Activated CD4-positive, alpha-beta memory T cell treated with anti-CD3 and anti-CD28 coated beads, Interleukin-2, amount 10 ng/mL, durations not matched to agents 7 days and 5 days (primary cell): ENCODE results near the gene ERC1. TPM values are rescaled to one million over a fixed set of nuclear protein-coding genes. Genes with fewer than 3 reads are reported as not detected.

Experiments used
- CTCF ChIA-PET: fragments of 350-600 bp; sonication (Branson Sonifier 250); formaldehyde crosslinking; loops from one replicate; lab custom pipeline; 2021; ENCODE audit warnings: antibody characterized with exemption, inconsistent platforms; lab: Charles Lee
- POLR2A ChIA-PET: fragments of 350-600 bp; sonication (Branson Sonifier 250); formaldehyde crosslinking; loops from one replicate; lab custom pipeline; 2021; ENCODE audit warnings: antibody characterized with exemption; lab: Charles Lee
- DNase-seq: peaks from one replicate; pipeline ENCODE4 v3.0.0-alpha.2; 2020
- H3K27ac Mint-ChIP-seq: one replicate; pipeline ENCODE4 v1.8.0; 2021; ENCODE audit warnings: mild to moderate bottlenecking, mixed read lengths
- H3K27me3 Mint-ChIP-seq: one replicate; pipeline ENCODE4 v1.8.0; 2021; ENCODE audit warnings: mixed read lengths
- H3K36me3 Mint-ChIP-seq: one replicate; pipeline ENCODE4 v1.8.0; 2021; ENCODE audit warnings: low read depth, mixed read lengths
- H3K4me1 Mint-ChIP-seq: one replicate; pipeline ENCODE4 v1.8.0; 2021; ENCODE audit warnings: mixed read lengths
- H3K4me3 Mint-ChIP-seq: one replicate; pipeline ENCODE4 v1.8.0; 2021; ENCODE audit warnings: mild to moderate bottlenecking, mixed read lengths
- H3K9me3 Mint-ChIP-seq: one replicate; pipeline ENCODE4 v1.8.0; 2021; ENCODE audit warnings: mixed read lengths
- total RNA-seq, 2 experiments: library from RNA; stranded (reverse); gene quantifications; one replicate each; pipeline ENCODE4 v1.2.3, GENCODE V29; 2021

Gene ERC1
- total RNA-seq, 2 experiments from 2014 or later, result 33.5 to 37.9 TPM

DNA sequence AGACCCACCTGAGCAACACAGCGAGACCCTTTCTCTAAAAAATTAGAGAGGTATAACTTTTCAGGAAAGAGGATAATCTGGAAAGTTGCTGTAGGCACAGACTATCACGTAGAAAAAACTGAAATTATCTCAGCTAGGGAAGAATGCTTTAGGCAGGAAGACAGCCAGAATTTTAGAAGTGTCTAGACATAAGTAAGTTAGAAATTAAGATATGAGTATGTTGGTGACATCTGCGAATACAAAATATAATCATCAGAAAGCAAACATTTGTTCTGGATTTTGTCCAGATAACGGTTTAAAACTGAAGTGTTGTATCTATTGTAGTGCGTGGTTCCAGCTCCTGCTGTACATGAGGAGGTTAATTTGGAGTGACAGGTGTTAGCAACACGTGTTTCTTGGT is 480.2 kb downstream of the ERC1 start:
- CTCF ChIA-PET, result interaction anchor here (1.1 to 1.3 kb wide), 2 partner anchors 112 to 353 kb away, joined by 3 to 9 read pairs; no protein-coding TSS in a partner anchor
- H3K4me1 Mint-ChIP-seq, result peaks cover 8% of the 10 kb centered on the region
- no peaks in the 10 kb centered on the region for H3K27me3 Mint-ChIP-seq
- POLR2A ChIA-PET, result no interaction called here
- no peak overlapping the region for H3K4me3 Mint-ChIP-seq
- no peaks in the 10 kb centered on the region for H3K36me3 Mint-ChIP-seq
- H3K9me3 Mint-ChIP-seq, result no peaks in the 10 kb centered on the region
- no peak overlapping the region for H3K27ac Mint-ChIP-seq
- no peak for DNase-seq

DNA sequence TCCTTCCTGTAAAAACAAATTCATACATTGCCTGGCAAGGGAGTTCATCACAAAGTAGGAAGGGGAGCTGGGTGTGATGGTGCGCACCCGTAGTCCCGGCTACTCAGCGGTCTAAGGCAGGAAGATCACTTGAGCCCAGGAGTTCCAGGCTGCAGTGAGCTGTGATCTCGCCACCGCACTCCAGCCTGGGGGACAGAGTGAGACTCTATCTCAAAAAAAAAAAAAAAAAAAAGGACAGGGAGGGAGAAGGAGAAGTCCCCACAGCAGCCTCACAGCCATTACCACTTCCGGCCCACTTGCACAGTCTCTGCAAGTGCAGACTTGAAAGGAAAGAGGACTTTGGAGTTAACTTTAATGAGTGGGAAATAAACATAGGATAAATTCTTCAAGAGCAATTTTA is 482.4 kb downstream of the ERC1 start:
- Mint-ChIP-seq H3K4me3 (peak overlapping the region; percentile 45), H3K9me3 (no peaks in the 10 kb centered on the region), H3K27ac (no peak overlapping the region), H3K27me3 (no peaks in the 10 kb centered on the region), H3K4me1 (peaks cover 8% of the 10 kb centered on the region), H3K36me3 (no peaks in the 10 kb centered on the region)
- CTCF ChIA-PET, result no interaction called here
- peak; percentile 60 for DNase-seq
- POLR2A ChIA-PET, result interaction anchor here (1.3 kb wide), 2 partner anchors 119 to 483 kb away, joined by 3 to 4 read pairs; partner anchors contain the start of gene ERC1

DNA sequence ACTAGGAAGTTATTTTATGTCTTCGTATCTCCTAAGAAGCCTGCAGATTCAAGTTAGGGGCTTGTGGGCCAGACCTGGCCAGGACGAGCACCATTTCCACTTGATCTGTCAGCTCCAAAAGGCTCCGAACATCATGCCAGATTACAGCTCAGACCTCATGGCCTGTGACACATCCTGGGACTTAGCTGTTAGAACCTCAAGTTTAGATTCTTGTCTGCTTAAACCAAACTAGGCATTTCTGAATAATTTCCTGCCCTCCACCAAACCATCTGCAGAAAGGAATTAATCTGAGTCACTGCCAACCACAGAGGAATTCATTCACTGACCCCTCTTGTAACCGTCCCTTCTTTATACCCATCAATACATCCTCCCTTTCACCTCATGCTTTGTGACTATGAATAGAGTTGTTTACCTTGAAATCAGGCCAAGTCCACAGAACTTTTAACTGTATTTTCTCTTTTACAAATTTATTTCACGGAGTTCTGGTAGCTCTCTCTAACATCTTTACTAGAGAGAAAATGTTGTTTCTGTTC is 483.1 kb downstream of the ERC1 start:
- DNase-seq, result peak; percentile 44
- H3K9me3 Mint-ChIP-seq, result no peaks in the 10 kb centered on the region
- no peaks in the 10 kb centered on the region for H3K36me3 Mint-ChIP-seq
- ChIA-PET CTCF (interaction anchor here (2.3 kb wide), 1 partner anchor 109 kb away, joined by 9 read pairs; no protein-coding TSS in a partner anchor), POLR2A (interaction anchor here (0.9 to 1.3 kb wide), 4 partner anchors 57 to 483 kb away, joined by 3 to 4 read pairs (median 4); partner anchors contain the start of gene ERC1)
- H3K4me3 Mint-ChIP-seq, result no peak overlapping the region
- no peaks in the 10 kb centered on the region for H3K27me3 Mint-ChIP-seq
- no peak overlapping the region for H3K27ac Mint-ChIP-seq
- peaks cover 8% of the 10 kb centered on the region for H3K4me1 Mint-ChIP-seq

DNA sequence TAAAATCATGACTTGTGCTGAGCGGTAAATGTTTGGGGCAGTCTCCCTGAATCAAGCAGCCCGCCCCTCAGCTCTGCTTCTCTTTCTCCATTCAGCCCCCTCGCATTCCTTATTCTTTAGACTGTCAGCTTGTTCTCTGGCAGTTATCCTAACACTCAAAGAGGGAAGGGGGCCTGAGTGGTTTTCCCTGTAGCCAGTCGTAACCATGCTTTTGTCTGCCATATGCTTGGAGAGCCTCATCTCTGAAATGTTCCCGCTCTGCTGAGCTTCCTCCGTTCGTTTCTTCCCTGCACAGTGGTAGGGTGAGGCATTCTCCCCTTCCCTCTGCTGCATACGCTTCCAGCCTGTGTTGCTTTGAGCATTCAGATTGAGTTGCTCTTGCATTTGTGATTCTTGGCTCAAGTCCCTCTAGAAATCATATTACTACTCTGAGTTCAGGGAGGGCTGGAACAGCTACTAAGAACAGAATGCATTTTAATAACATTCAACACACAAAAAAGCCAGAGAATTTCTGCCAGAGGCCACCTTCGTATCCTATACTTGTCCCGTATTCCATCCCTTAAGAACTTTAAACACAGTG is 483.6 kb downstream of the ERC1 start:
- Mint-ChIP-seq H3K27ac (no peak overlapping the region), H3K9me3 (no peaks in the 10 kb centered on the region), H3K36me3 (no peaks in the 10 kb centered on the region), H3K4me3 (no peak overlapping the region), H3K4me1 (peaks cover 8% of the 10 kb centered on the region), H3K27me3 (no peaks in the 10 kb centered on the region)
- CTCF ChIA-PET, result interaction anchor here (2.3 kb wide), 1 partner anchor 109 kb away, joined by 9 read pairs; no protein-coding TSS in a partner anchor
- POLR2A ChIA-PET, result interaction anchor here (0.9 to 1.3 kb wide), 4 partner anchors 57 to 484 kb away, joined by 3 to 4 read pairs (median 4); partner anchors contain the start of gene ERC1
- DNase-seq, result no peak

DNA sequence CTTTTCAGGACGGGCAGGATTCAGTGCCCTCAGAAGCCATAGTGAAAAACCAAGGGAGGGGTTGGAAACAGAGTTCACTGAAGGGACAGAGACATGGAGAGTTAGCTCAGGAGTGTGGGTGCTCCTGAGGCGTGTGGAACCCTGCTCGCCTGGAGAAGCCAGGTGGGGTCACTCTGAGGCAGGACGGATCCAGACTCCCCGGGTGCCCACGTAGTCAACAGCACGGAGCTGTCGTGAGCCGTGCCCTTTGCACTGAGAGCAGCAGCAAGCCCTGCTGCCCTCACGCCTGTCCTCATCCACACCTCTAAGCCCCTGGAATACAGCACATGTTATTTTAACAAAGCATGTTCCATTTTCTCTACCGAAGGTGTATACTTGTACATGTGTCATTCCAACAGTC is 488.6 kb downstream of the ERC1 start:
- ChIA-PET CTCF (no interaction called here), POLR2A (no interaction called here)
- H3K4me3 Mint-ChIP-seq, result no peak overlapping the region
- H3K9me3 Mint-ChIP-seq, result no peaks in the 10 kb centered on the region
- DNase-seq, result no peak
- no peak overlapping the region for H3K27ac Mint-ChIP-seq
- H3K27me3 Mint-ChIP-seq, result no peaks in the 10 kb centered on the region
- H3K4me1 Mint-ChIP-seq, result no peaks in the 10 kb centered on the region
- no peaks in the 10 kb centered on the region for H3K36me3 Mint-ChIP-seq

DNA sequence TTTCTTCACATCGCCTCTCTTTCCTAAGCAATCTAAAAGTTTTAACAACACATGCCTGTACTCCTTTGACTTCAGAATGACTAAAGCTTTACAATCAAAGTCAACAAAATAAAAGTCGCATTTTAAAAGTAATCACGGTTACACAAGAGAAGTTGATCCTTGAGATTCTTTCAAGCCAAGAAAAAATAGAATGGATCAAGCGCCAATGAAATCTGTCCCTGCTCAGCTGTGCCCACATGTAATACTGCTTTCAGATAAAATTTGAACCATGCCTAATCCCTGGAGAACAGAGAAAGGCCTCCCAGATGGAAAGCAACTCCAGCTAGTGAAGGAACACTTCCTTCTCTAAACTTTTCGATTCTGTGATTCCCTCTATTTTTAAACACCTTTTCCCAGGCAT is 490.3 kb downstream of the ERC1 start:
- Mint-ChIP-seq H3K4me1 (no peaks in the 10 kb centered on the region), H3K4me3 (no peak overlapping the region), H3K27ac (no peak overlapping the region), H3K27me3 (no peaks in the 10 kb centered on the region), H3K36me3 (no peaks in the 10 kb centered on the region), H3K9me3 (no peaks in the 10 kb centered on the region)
- DNase-seq, result no peak
- ChIA-PET CTCF (no interaction called here), POLR2A (no interaction called here)

DNA sequence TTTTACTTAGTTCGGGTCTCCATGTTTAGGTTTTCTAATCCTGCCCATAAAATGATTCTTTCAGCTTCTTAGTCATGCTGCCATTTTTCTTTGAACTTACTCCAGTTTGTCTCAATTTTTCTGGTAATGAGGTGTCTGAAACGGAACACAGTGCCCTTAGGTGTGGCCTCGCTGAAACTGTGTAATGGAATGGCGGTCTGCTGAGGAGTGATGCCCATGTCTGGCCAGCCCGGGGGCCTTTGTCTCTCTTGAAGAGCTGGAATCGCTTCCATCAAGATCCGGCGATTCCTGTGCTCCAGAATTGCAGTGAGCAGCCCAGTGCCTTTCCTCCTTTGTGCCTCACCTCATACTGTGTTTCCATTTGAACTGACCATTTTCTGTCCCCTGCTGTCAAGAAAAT is 490.9 kb downstream of the ERC1 start:
- Mint-ChIP-seq H3K27ac (no peak overlapping the region), H3K4me3 (no peak overlapping the region), H3K4me1 (no peaks in the 10 kb centered on the region), H3K27me3 (no peaks in the 10 kb centered on the region), H3K36me3 (no peaks in the 10 kb centered on the region), H3K9me3 (no peaks in the 10 kb centered on the region)
- CTCF ChIA-PET, result no interaction called here
- POLR2A ChIA-PET, result no interaction called here
- no peak for DNase-seq

DNA sequence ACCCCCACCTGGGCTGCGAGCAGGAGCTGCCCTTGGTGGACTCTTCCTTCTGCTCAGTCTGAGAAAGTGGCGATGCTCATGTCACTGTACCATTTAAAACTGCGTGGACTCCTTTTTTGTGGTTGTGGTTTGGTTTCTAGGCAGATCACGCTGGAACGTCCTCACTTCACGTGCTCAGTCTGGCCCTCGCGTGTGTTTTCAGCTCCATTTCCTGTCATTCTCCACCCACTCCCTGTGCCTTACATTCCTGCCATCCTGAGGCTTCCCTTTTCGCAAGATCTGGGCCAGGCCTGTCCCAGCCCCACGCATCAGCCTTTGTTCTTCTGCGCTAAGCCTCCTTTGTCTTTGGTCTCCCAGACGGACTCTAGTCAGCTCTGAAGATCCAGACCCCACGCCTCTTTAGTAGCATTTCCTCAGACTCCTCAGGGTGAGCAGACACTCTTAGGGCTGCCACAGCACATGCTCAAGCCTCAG is 497.9 kb downstream of the ERC1 start:
- CTCF ChIA-PET, result interaction anchor here (1.8 kb wide), 1 partner anchor 371 kb away, joined by 5 read pairs; no protein-coding TSS in a partner anchor
- no peaks in the 10 kb centered on the region for H3K27me3 Mint-ChIP-seq
- POLR2A ChIA-PET, result interaction anchor here (1.0 to 1.1 kb wide), 2 partner anchors 16 to 371 kb away, joined by 3 read pairs; no protein-coding TSS in a partner anchor
- no peak overlapping the region for H3K27ac Mint-ChIP-seq
- H3K4me3 Mint-ChIP-seq, result no peak overlapping the region
- H3K36me3 Mint-ChIP-seq, result peaks cover 8% of the 10 kb centered on the region
- H3K9me3 Mint-ChIP-seq, result no peaks in the 10 kb centered on the region
- DNase-seq, result no peak
- peaks cover 9% of the 10 kb centered on the region for H3K4me1 Mint-ChIP-seq

DNA sequence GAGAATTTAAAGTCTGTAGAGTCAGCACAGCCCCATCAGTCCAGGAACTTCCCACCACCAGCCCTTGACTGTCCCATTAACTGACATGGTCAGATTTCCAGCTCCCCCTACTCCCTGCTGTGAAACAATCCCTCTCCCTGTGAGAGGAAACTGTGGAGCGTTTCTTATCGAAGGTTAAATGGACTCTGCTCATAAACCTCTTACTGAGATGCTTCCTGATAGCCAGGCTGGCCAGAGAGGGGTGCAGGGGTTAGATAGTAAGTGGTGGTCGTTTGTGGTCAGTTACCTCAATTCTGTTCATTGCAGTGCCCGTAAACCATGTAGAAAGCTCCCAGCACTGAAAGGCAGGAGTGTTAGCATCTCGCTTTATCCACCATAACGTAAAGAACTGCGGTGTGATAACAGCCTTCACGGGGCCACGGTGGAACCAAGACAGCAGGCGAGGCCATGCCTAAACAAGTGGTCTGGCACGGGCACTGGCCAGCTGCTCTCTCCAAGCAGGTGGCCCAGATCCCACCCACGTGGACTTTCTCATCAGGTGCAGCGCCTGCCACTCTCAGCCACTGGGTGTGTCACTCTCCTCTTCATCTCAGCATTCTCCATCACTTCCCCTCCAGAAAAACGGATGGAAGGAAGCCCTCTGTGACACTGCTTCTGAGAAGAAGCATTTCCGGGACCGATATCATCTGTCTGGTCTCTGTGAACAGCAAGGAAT is 501.1 kb downstream of the ERC1 start:
- POLR2A ChIA-PET, result no interaction called here
- Mint-ChIP-seq H3K4me3 (no peak overlapping the region), H3K4me1 (peaks cover 9% of the 10 kb centered on the region), H3K9me3 (no peaks in the 10 kb centered on the region), H3K27me3 (no peaks in the 10 kb centered on the region), H3K27ac (no peak overlapping the region), H3K36me3 (peaks cover 11% of the 10 kb centered on the region)
- no peak for DNase-seq
- CTCF ChIA-PET, result interaction anchor here (0.7 kb wide), 1 partner anchor 92 kb away, joined by 3 read pairs; no protein-coding TSS in a partner anchor

DNA sequence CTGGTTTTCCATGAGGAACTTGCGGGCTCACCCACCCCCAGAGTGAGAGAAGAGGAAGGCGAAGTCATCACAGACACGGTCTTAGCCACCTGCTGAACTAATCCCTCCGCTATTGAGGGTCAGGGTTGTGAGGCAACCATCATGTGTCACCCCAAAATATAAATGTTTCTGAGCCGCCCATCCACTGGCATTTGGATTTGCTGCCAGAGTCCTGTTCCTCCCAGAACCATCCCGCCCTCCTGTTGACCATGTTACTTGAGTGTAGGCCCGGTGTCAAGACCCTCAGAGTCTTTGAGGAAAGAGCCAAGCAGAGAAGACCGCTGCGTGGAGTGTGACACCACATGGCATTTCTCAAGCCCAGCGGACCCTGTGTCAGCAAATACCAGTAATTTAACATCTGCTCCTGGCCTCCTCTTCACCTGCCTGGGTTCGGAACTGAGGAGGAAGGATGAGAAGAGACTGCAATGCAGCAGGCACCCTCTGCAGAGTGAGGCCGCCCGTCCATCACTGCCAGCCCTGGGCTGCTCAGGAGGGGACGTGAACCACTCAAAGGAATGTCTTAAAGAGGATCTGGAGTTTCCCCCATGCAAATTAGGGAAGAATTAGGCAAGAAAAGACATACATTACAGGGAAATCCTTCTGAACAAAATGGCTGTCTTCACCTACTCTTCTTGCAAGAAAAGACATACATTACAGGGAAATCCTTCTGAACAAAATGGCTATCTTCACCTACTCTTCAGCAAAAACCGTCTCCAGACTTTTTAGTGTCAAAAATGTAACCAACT is 502.9 kb downstream of the ERC1 start:
- Mint-ChIP-seq H3K27ac (no peak overlapping the region), H3K4me3 (no peak overlapping the region), H3K27me3 (no peaks in the 10 kb centered on the region), H3K4me1 (peaks cover 2% of the 10 kb centered on the region), H3K9me3 (no peaks in the 10 kb centered on the region), H3K36me3 (peaks cover 6% of the 10 kb centered on the region)
- POLR2A ChIA-PET, result no interaction called here
- no peak for DNase-seq
- CTCF ChIA-PET, result no interaction called here

DNA sequence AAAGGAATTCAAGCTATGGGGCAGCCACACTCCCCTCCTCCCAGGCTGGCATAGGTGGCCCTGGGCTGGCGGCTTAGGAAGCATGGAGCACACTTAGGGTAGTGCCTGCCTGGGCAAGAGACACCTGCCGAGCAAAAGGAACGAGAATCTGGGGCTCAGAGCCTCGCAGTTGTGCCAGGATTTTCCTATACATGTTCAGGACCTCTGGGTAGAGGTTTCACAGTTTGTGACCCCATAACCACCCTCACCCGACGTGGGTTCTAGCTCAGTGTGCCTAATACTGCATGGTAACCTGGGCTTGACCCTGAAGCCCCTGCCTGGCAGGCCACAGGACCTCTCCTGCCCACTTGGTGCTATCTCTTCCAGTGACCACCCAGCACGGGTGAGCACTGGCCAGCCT is 503.8 kb downstream of the ERC1 start:
- Mint-ChIP-seq H3K27ac (no peak overlapping the region), H3K36me3 (peaks cover 6% of the 10 kb centered on the region), H3K27me3 (no peaks in the 10 kb centered on the region), H3K9me3 (no peaks in the 10 kb centered on the region), H3K4me1 (no peaks in the 10 kb centered on the region), H3K4me3 (no peak overlapping the region)
- CTCF ChIA-PET, result no interaction called here
- POLR2A ChIA-PET, result no interaction called here
- no peak for DNase-seq

DNA sequence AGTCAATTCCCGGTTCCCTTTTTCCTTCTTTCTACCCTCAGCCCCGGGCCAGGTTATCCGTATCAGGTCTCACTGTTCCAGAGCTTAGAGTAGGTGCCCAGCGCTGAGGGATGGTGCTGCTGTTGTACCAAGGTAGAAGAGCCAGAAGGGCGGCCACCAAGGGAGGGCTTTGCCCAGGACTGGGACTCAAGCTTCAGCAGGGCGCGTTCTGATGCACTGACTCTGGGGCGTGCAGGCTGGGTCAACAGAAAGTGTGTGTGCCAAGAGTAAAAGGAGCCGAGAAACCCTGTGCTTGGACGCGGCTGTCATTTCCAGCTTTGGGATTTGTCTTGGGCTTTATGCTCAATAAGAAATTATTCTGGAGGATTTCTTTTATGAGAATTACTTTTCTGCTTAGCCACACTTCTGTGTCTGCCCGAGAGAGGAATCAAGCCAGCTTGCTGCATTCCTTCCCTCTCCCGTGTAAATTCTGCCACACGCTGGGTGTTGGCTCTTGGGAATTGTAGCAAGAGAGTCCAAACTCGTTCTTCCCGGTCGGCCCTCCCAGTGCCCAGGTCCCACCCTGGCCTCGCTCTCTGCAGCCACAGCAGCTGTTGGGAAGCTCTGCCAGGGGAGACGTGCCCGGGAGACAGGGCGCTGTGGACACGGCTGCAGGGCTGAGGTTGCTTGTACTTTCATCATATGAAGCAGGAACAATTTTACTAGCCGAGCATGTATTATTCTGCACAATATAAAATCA is 505.3 kb downstream of the ERC1 start:
- no peak for DNase-seq
- no peak overlapping the region for H3K4me3 Mint-ChIP-seq
- ChIA-PET CTCF (interaction anchor here (1.6 kb wide), 1 partner anchor 378 kb away, joined by 5 read pairs; no protein-coding TSS in a partner anchor), POLR2A (interaction anchor here (0.6 kb wide), 1 partner anchor 27 kb away, joined by 3 read pairs; no protein-coding TSS in a partner anchor)
- peaks cover 3% of the 10 kb centered on the region for H3K36me3 Mint-ChIP-seq
- no peaks in the 10 kb centered on the region for H3K27me3 Mint-ChIP-seq
- no peaks in the 10 kb centered on the region for H3K4me1 Mint-ChIP-seq
- H3K9me3 Mint-ChIP-seq, result no peaks in the 10 kb centered on the region
- H3K27ac Mint-ChIP-seq, result no peak overlapping the region
